HG03378 (cell line): ENCODE data around the gene CCDC148.
"Not testable (repeated sequence)": the region's sequence is repeated elsewhere in the genome, so short reads cannot be mapped to it uniquely, and the experiment has no call there.

Source experiments
- ATAC-seq: cut with Tn5 transposase; IDR thresholded peaks from one replicate; pipeline ENCODE4 v1.9.1; 2021; ENCODE audit warnings: mild to moderate bottlenecking, moderate library complexity; ENCODE audit not compliant: unreplicated experiment

Gene CCDC148

GRCh38 chr2:158439062-158439461 is 17.5 kb downstream of the CCDC148 start:
- ATAC-seq = not testable (repeated sequence)

GRCh38 chr2:158433716-158434115 is 22.8 kb downstream of the CCDC148 start:
- ATAC-seq = not testable (repeated sequence)

GRCh38 chr2:158432117-158432516 is 24.4 kb downstream of the CCDC148 start:
- no peak for ATAC-seq

- ATAC-seq = no peak
Observed at GRCh38 chr2:158414538-158414937, 42.0 kb downstream of the CCDC148 start.

- no peak for ATAC-seq
Observed at GRCh38 chr2:158413581-158413980, 43.0 kb downstream of the CCDC148 start.

GRCh38 chr2:158412206-158412605 is 44.3 kb downstream of the CCDC148 start:
- no peak for ATAC-seq

GRCh38 chr2:158411748-158412147 is 44.8 kb downstream of the CCDC148 start:
- ATAC-seq = no peak

- ATAC-seq = no peak
Observed at GRCh38 chr2:158410132-158410531, 46.4 kb downstream of the CCDC148 start.

GRCh38 chr2:158407031-158407430 is 49.5 kb downstream of the CCDC148 start:
- no peak for ATAC-seq

GRCh38 chr2:158405341-158405740 is 51.2 kb downstream of the CCDC148 start:
- ATAC-seq = no peak

GRCh38 chr2:158403237-158403636 is 53.3 kb downstream of the CCDC148 start:
- no peak for ATAC-seq

GRCh38 chr2:158402665-158403064 is 53.9 kb downstream of the CCDC148 start:
- ATAC-seq = no peak

GRCh38 chr2:158395166-158395565 is 61.4 kb downstream of the CCDC148 start:
- ATAC-seq = no peak

- ATAC-seq = no peak
Observed at GRCh38 chr2:158394453-158394852, 62.1 kb downstream of the CCDC148 start.

GRCh38 chr2:158393886-158394285 is 62.7 kb downstream of the CCDC148 start:
- ATAC-seq = no peak

GRCh38 chr2:158392687-158393086 is 63.9 kb downstream of the CCDC148 start:
- no peak for ATAC-seq

- ATAC-seq = no peak
Observed at GRCh38 chr2:158391876-158392275, 64.7 kb downstream of the CCDC148 start.

- no peak for ATAC-seq
Observed at GRCh38 chr2:158391361-158391760, 65.2 kb downstream of the CCDC148 start.

GRCh38 chr2:158388159-158388558 is 68.4 kb downstream of the CCDC148 start:
- no peak for ATAC-seq

- ATAC-seq = no peak
Observed at GRCh38 chr2:158385646-158386045, 70.9 kb downstream of the CCDC148 start.

GRCh38 chr2:158381978-158382377 is 74.6 kb downstream of the CCDC148 start:
- no peak for ATAC-seq

- no peak for ATAC-seq
Observed at GRCh38 chr2:158381205-158381604, 75.3 kb downstream of the CCDC148 start.

GRCh38 chr2:158380746-158381145 is 75.8 kb downstream of the CCDC148 start:
- no peak for ATAC-seq

- ATAC-seq = no peak
Observed at GRCh38 chr2:158378926-158379325, 77.6 kb downstream of the CCDC148 start.
